GM21786 (cell line): ENCODE data around the gene ZNF701.
"Not testable (repeated sequence)": the region's sequence is repeated elsewhere in the genome, so short reads cannot be mapped to it uniquely, and the experiment has no call there.

Experiments
- ATAC-seq: cut with Tn5 transposase; IDR thresholded peaks from one replicate; pipeline ENCODE4 v1.9.1; 2021; ENCODE audit not compliant: unreplicated experiment

The ZNF701 gene

GRCh38 chr19:52566121-52566520, 4.0 kb upstream of the ZNF701 start:
- ATAC-seq = no peak

GRCh38 chr19:52566588-52566987, 3.5 kb upstream of the ZNF701 start:
- no peak for ATAC-seq

GRCh38 chr19:52567921-52568320, 2.2 kb upstream of the ZNF701 start:
- ATAC-seq = no peak

- ATAC-seq = not testable (repeated sequence)
Observed at GRCh38 chr19:52569638-52569999, 468 bp upstream of the ZNF701 start.

GRCh38 chr19:52584736-52585440, 14.8 kb downstream of the ZNF701 start:
- ATAC-seq = no peak

- no peak for ATAC-seq
Observed at GRCh38 chr19:52585604-52586003, 15.5 kb downstream of the ZNF701 start.

- ATAC-seq = no peak
Observed at GRCh38 chr19:52590728-52591127, 20.6 kb downstream of the ZNF701 start.

GRCh38 chr19:52592301-52592700, 22.2 kb downstream of the ZNF701 start:
- no peak for ATAC-seq

GRCh38 chr19:52593441-52593840, 23.4 kb downstream of the ZNF701 start:
- ATAC-seq = not testable (repeated sequence)

GRCh38 chr19:52599241-52599640, 29.2 kb downstream of the ZNF701 start:
- ATAC-seq = no peak

GRCh38 chr19:52600639-52601024, 30.5 kb downstream of the ZNF701 start:
- ATAC-seq = peak; percentile 9

GRCh38 chr19:52601025-52601973, 31.2 kb downstream of the ZNF701 start:
- peak; percentile 95 for ATAC-seq

GRCh38 chr19:52601974-52602366, 31.9 kb downstream of the ZNF701 start:
- not testable (repeated sequence) for ATAC-seq

GRCh38 chr19:52602941-52603340, 32.9 kb downstream of the ZNF701 start:
- no peak for ATAC-seq

GRCh38 chr19:52603558-52604207, 33.6 kb downstream of the ZNF701 start:
- ATAC-seq = no peak

GRCh38 chr19:52613299-52613906, 43.3 kb downstream of the ZNF701 start:
- no peak for ATAC-seq

- no peak for ATAC-seq
Observed at GRCh38 chr19:52621376-52621775, 51.3 kb downstream of the ZNF701 start.

- no peak for ATAC-seq
Observed at GRCh38 chr19:52622261-52622660, 52.2 kb downstream of the ZNF701 start.

GRCh38 chr19:52626915-52627314, 56.8 kb downstream of the ZNF701 start:
- ATAC-seq = no peak

GRCh38 chr19:52627441-52627840, 57.4 kb downstream of the ZNF701 start:
- not testable (repeated sequence) for ATAC-seq
